ENCODE data around the gene XPC. TPM values are rescaled to one million over a fixed set of nuclear protein-coding genes. Genes with fewer than 3 reads are reported as not detected.
"Not testable (repeated sequence)": the region's sequence is repeated elsewhere in the genome, so short reads cannot be mapped to it uniquely, and the experiment has no call there.

The XPC gene
- polyA plus RNA-seq, 3 donors, result 13.4 to 22.0 (median 15.5) TPM

DNA sequence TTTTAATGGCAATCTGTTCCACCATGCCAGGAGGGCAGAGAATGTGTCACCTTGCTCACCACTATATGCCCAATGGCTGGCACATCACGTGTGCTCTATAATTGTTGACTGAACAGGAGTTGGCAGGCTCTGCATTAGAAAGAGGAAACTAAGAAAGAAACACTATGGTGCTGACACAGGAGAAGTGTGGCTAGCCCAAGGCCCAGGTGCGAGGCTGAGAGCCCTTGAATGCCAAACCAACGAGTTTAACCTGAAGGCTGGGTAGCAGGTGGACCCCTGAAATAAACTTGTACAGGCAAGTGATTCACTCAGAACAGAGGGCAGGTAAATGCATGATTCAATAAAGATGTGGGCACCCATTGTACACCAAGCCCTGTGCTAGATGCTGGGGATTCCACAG, 56.1 kb downstream of the XPC start:
- Histone ChIP-seq H3K36me3 (replicated peaks in 1 of 2; ENCODE audit: control insufficient read depth in 1 of 2, insufficient read depth in 2 of 2, low read length in 2 of 2) (peaks cover 3 to 42% of the 10 kb centered on the region in 2 donors), H4K20me1 (ENCODE audit: insufficient read depth, low read length) (peaks cover 40% of the 10 kb centered on the region), H3K79me2 (ENCODE audit: insufficient read depth, low read length) (peaks cover 44% of the 10 kb centered on the region), H3K4me2 (replicated peaks; ENCODE audit: extremely low read depth, low read length, poor library complexity, severe bottlenecking) (no peak overlapping the region), H2AFZ (ENCODE audit: insufficient read depth, low read depth, low read length, poor library complexity, severe bottlenecking) (no peak overlapping the region), H3K27me3 (ENCODE audit: control insufficient read depth in 2 of 2, insufficient read depth in 2 of 2, low read length in 2 of 2) (no peaks in the 10 kb centered on the region), H3K9ac (ENCODE audit: insufficient read depth, low read length, poor library complexity, severe bottlenecking) (no peak overlapping the region), H3K4me3 (replicated peaks in 1 of 3; ENCODE audit: low read depth in 2 of 3, low read length in 3 of 3) (no peak overlapping the region), H3K4me1 (ENCODE audit: control insufficient read depth in 1 of 2, insufficient read depth in 2 of 2, low read length in 2 of 2) (peaks cover 24 to 29% of the 10 kb centered on the region in 2 donors), H3K9me3 (replicated peaks in 1 of 2; ENCODE audit: control insufficient read depth in 1 of 2, insufficient read depth in 1 of 2, low read length in 2 of 2) (no peaks in the 10 kb centered on the region), H3K27ac (ENCODE audit: low read depth in 1 of 2, low read length in 2 of 2) (no peak overlapping the region)
- Mint-ChIP-seq H3K27ac (peak overlapping the region in 1 of 7 donors; percentile 55), H3K9me3 (peaks cover 0 to 2% (median 0%) of the 10 kb centered on the region in 7 donors), H3K4me1 (peaks cover 45% of the 10 kb centered on the region), H3K4me3 (no peak overlapping the region), H3K36me3 (peaks cover 38 to 43% of the 10 kb centered on the region in 2 donors), H3K27me3 (ENCODE audit: low read depth in 3 of 3) (peaks cover 0 to 4% (median 0%) of the 10 kb centered on the region in 3 donors)
- 91% methylated on average over 3 of the region's 3 CpGs for WGBS (ENCODE audit: insufficient coverage)
- intact Hi-C loops (cut with micrococcal nuclease), result loop anchor here (5.0 to 10.0 kb wide), 4 partner anchors 225 to 942 kb away; partner anchors contain the start of genes CCDC174 (in 1 of the 2) and MRPS25 (in 1 of the 2)
- no peak for TF ChIP-seq CTCF (IDR thresholded peaks at IDR 0.05)
- DNase-seq, result no peak

DNA sequence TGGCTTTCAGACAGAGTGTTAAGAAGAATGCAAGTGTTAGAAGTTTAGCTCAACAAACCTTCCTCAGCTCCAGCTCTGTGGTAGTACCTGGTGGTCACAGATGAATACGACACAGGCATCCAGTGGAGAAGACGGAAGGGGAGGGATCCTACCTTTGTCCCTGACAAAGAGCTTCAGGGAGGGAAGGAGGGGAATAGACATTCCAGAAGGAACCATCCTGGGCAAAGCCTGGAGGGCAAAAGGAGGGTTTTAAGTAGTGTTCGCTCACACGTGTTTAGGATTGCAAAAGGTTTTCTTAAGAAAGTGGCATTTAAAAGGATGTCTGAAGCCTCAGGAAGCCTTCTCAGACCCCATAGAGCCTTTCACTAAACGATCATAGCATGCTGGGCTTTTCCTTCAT, 56.5 kb downstream of the XPC start:
- Histone ChIP-seq H3K9me3 (replicated peaks in 1 of 2; ENCODE audit: control insufficient read depth in 1 of 2, insufficient read depth in 1 of 2, low read length in 2 of 2) (no peaks in the 10 kb centered on the region), H3K27me3 (ENCODE audit: control insufficient read depth in 2 of 2, insufficient read depth in 2 of 2, low read length in 2 of 2) (no peaks in the 10 kb centered on the region), H3K4me2 (replicated peaks; ENCODE audit: extremely low read depth, low read length, poor library complexity, severe bottlenecking) (no peak overlapping the region), H4K20me1 (ENCODE audit: insufficient read depth, low read length) (peaks cover 36% of the 10 kb centered on the region), H3K36me3 (replicated peaks in 1 of 2; ENCODE audit: control insufficient read depth in 1 of 2, insufficient read depth in 2 of 2, low read length in 2 of 2) (peaks cover 7 to 42% of the 10 kb centered on the region in 2 donors), H3K27ac (ENCODE audit: low read depth in 1 of 2, low read length in 2 of 2) (no peak overlapping the region), H3K4me1 (ENCODE audit: control insufficient read depth in 1 of 2, insufficient read depth in 2 of 2, low read length in 2 of 2) (peaks cover 24 to 29% of the 10 kb centered on the region in 2 donors), H2AFZ (ENCODE audit: insufficient read depth, low read depth, low read length, poor library complexity, severe bottlenecking) (no peak overlapping the region), H3K4me3 (replicated peaks in 1 of 3; ENCODE audit: low read depth in 2 of 3, low read length in 3 of 3) (no peak overlapping the region), H3K9ac (ENCODE audit: insufficient read depth, low read length, poor library complexity, severe bottlenecking) (no peak overlapping the region), H3K79me2 (ENCODE audit: insufficient read depth, low read length) (peaks cover 40% of the 10 kb centered on the region)
- no peak for DNase-seq
- intact Hi-C loops (cut with micrococcal nuclease), result loop anchor here (5.0 to 10.0 kb wide), 4 partner anchors 225 to 943 kb away; partner anchors contain the start of genes CCDC174 (in 1 of the 2) and MRPS25 (in 1 of the 2)
- Mint-ChIP-seq H3K27ac (no peak overlapping the region), H3K4me1 (peaks cover 41% of the 10 kb centered on the region), H3K4me3 (no peak overlapping the region), H3K9me3 (peaks cover 0 to 2% (median 0%) of the 10 kb centered on the region in 7 donors), H3K36me3 (peaks cover 38 to 41% of the 10 kb centered on the region in 2 donors), H3K27me3 (ENCODE audit: low read depth in 3 of 3) (peaks cover 0 to 3% (median 0%) of the 10 kb centered on the region in 3 donors)
- no peak for TF ChIP-seq CTCF (IDR thresholded peaks at IDR 0.05)
- WGBS (ENCODE audit: insufficient coverage), result 88% methylated on average over 4 of the region's 5 CpGs

- not testable (repeated sequence) for H2AFZ ChIP-seq (ENCODE audit: insufficient read depth, low read depth, low read length, poor library complexity, severe bottlenecking); H3K4me3 Mint-ChIP-seq; H3K27me3 Mint-ChIP-seq (ENCODE audit: low read depth in 3 of 3); H3K27ac ChIP-seq (ENCODE audit: low read depth in 1 of 2, low read length in 2 of 2); H3K4me2 ChIP-seq (replicated peaks; ENCODE audit: extremely low read depth, low read length, poor library complexity, severe bottlenecking); H3K9me3 Mint-ChIP-seq; H3K9ac ChIP-seq (ENCODE audit: insufficient read depth, low read length, poor library complexity, severe bottlenecking); H3K4me3 ChIP-seq (replicated peaks in 1 of 3; ENCODE audit: low read depth in 2 of 3, low read length in 3 of 3); DNase-seq; H3K9me3 ChIP-seq (replicated peaks in 1 of 2; ENCODE audit: control insufficient read depth in 1 of 2, insufficient read depth in 1 of 2, low read length in 2 of 2); H3K27me3 ChIP-seq (ENCODE audit: control insufficient read depth in 2 of 2, insufficient read depth in 2 of 2, low read length in 2 of 2)
- WGBS (ENCODE audit: insufficient coverage), result 83% methylated on average over 2 of the region's 2 CpGs
- H3K79me2 ChIP-seq (ENCODE audit: insufficient read depth, low read length), result peaks cover 31% of the 10 kb centered on the region
- intact Hi-C loops (cut with micrococcal nuclease), result loop anchor here (5.0 to 10.0 kb wide), 4 partner anchors 224 to 944 kb away; partner anchors contain the start of genes CCDC174 (in 1 of the 2) and MRPS25 (in 1 of the 2)
- Mint-ChIP-seq H3K36me3 (peaks cover 42 to 46% of the 10 kb centered on the region in 2 donors), H3K27ac (peak overlapping the region in 3 of 7 donors; percentile 1 to 29 (median 3)), H3K4me1 (peaks cover 32% of the 10 kb centered on the region)
- H3K36me3 ChIP-seq (replicated peaks in 1 of 2; ENCODE audit: control insufficient read depth in 1 of 2, insufficient read depth in 2 of 2, low read length in 2 of 2), result peaks cover 16 to 51% of the 10 kb centered on the region in 2 donors
- H3K4me1 ChIP-seq (ENCODE audit: control insufficient read depth in 1 of 2, insufficient read depth in 2 of 2, low read length in 2 of 2), result peaks cover 15 to 20% of the 10 kb centered on the region in 2 donors
- peaks cover 27% of the 10 kb centered on the region for H4K20me1 ChIP-seq (ENCODE audit: insufficient read depth, low read length)
These were observed 57.4 kb downstream of the XPC start for GRCh38 chr3:14120921-14121448.

Measured in CD14-positive monocyte (primary cell).